Measurements from ENCODE around the gene JCAD. TPM values are rescaled to one million over a fixed set of nuclear protein-coding genes. Genes with fewer than 3 reads are reported as not detected.

JCAD gene
- total and polyA plus RNA-seq, 11 donors, result 10.4 to 51.7 (median 21.8) TPM

DNA sequence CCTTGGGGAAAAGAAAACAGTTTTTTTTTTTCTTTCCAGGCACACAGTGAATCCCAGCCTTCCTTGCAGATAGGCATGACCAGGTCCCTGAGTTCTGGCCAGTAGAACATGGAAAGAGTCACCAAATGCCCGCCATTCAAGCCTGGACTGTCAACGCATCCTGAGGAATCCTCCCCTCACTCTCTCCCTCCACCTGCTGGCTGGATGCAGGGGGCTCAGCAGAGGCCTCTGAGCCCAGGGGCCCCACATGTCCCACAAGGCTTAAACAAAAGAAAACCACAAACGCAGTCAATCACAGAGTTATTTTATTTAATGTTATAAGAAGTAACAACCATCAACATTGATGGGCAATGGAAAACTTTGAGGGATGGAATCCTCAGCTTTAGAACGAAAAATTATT lies 93.1 kb downstream of the JCAD start:
- H3K27ac ChIP-seq, result no peak overlapping the region
- intact Hi-C loops (cut with DNase I), result no loop called here
- H3K36me3 ChIP-seq, result no peaks in the 10 kb centered on the region
- peaks cover 0 to 7% (median 0%) of the 10 kb centered on the region in 12 donors for H3K4me1 ChIP-seq
- H3K27me3 ChIP-seq, result no peaks in the 10 kb centered on the region
- ATAC-seq (no peak), DNase-seq (no peak)
- WGBS, 4 donors, result 88 to 96% (median 95%) methylated on average over 4 of the region's 4 CpGs
- H3K9me3 ChIP-seq, result no peaks in the 10 kb centered on the region
- H3K4me3 ChIP-seq, result no peak overlapping the region
- TF ChIP-seq, protein P1, sequence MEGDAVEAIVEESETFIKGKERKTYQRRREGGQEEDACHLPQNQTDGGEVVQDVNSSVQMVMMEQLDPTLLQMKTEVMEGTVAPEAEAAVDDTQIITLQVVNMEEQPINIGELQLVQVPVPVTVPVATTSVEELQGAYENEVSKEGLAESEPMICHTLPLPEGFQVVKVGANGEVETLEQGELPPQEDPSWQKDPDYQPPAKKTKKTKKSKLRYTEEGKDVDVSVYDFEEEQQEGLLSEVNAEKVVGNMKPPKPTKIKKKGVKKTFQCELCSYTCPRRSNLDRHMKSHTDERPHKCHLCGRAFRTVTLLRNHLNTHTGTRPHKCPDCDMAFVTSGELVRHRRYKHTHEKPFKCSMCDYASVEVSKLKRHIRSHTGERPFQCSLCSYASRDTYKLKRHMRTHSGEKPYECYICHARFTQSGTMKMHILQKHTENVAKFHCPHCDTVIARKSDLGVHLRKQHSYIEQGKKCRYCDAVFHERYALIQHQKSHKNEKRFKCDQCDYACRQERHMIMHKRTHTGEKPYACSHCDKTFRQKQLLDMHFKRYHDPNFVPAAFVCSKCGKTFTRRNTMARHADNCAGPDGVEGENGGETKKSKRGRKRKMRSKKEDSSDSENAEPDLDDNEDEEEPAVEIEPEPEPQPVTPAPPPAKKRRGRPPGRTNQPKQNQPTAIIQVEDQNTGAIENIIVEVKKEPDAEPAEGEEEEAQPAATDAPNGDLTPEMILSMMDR (IDR thresholded peaks at IDR 0.05), result no peak
- no peak for TF ChIP-seq POLR2A (IDR thresholded peaks at IDR 0.05)
